Measurements from ENCODE around the gene UGCG.

UGCG gene

DNA sequence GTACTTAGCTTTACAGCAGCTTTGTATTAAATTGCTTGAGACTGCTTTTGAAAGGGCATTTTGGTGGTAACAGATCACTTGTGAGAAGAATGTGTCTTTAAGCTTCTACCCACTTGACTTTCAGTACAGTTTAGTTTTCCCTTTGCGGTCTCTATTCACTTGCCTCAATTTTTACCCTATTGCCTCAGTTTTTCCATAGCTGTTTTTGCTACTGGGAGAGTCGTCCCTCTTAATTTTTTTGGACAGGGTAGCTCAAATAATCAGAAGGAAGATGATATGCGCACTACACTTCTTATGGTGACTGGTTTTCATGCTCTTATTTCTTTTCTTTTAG lies 18.8 kb downstream of the UGCG start:
- TF ChIP-seq, protein P1, sequence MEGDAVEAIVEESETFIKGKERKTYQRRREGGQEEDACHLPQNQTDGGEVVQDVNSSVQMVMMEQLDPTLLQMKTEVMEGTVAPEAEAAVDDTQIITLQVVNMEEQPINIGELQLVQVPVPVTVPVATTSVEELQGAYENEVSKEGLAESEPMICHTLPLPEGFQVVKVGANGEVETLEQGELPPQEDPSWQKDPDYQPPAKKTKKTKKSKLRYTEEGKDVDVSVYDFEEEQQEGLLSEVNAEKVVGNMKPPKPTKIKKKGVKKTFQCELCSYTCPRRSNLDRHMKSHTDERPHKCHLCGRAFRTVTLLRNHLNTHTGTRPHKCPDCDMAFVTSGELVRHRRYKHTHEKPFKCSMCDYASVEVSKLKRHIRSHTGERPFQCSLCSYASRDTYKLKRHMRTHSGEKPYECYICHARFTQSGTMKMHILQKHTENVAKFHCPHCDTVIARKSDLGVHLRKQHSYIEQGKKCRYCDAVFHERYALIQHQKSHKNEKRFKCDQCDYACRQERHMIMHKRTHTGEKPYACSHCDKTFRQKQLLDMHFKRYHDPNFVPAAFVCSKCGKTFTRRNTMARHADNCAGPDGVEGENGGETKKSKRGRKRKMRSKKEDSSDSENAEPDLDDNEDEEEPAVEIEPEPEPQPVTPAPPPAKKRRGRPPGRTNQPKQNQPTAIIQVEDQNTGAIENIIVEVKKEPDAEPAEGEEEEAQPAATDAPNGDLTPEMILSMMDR (IDR thresholded peaks at IDR 0.05; ENCODE audit: low read depth, low read length, missing control alignments): no peak
- in situ Hi-C loops (cut with HindIII; ENCODE audit: low sequenced_read_pairs): no loop called here
- no peak overlapping the region for H3K4me3 ChIP-seq (ENCODE audit: low read depth, low read length)

DNA sequence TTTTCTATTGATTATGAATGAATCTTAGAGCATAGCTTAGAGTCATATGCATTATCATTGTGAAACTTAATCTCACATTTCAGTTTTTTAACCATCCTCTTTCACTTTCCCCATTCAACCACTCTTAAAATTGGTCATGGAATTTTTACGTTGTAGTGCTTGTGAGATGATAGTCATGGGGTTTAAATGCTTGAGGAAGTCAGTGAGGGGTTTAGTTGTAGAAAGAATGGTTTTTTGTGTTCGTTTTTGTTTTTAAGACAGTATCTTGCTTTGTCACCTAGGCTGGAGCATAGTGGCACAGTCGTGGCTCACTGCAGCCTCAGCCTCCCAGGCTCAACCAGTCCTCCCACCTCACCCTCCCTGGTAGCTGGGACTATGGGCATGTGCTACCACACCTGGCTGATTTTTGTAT lies 19.6 kb downstream of the UGCG start:
- no peak for DNase-seq (ENCODE audit: low read depth)
- in situ Hi-C loops (cut with HindIII; ENCODE audit: low sequenced_read_pairs): no loop called here
- H3K4me3 ChIP-seq (ENCODE audit: low read depth, low read length): no peak overlapping the region
- TF ChIP-seq, protein P1 (IDR thresholded peaks at IDR 0.05; ENCODE audit: low read depth, low read length, missing control alignments): no peak

More for the DNA sequence above, 18.8 kb downstream of the UGCG start:
- DNase-seq (ENCODE audit: low read depth): no peak

DNA sequence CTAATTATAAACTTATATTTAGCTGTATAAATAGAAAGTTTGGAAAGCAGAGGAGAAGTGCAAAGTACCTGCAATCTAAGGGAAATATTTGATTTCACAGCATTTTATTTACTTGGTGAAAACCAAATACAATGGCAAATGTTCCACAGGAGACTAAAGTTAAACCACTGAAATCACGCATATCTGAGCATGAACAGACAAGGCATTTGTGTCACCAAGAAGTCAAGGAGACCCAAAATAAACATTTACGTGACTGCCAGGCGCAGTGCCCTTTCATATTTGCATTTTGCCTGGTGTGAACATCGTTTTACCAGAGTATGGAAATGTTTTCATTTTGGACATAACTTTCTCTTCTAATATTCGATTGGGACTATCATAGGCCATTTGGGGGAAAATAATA lies 20.6 kb downstream of the UGCG start:
- in situ Hi-C loops (cut with HindIII; ENCODE audit: low sequenced_read_pairs): no loop called here
- DNase-seq (ENCODE audit: low read depth): no peak
- H3K4me3 ChIP-seq (ENCODE audit: low read depth, low read length): no peak overlapping the region
- TF ChIP-seq, protein P1 (IDR thresholded peaks at IDR 0.05; ENCODE audit: low read depth, low read length, missing control alignments): no peak

DNA sequence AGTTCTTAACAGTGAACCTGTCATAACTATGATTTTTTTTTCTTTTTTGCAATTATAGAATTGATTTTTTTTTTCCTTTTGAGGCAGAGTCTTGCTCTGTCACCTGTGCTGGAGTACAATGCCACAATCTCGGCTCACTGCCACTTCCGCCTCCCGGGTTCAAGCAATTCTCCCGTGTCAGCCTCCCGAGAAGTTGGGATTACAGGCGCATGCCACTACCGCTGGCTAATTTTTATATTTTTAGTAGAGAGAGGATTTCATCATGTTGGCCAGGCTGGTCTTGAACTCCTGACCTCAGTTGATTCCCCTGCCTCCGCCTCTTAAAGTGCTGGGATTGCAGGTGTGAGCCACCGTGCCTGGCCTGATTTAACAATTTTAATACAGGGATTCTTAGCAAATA lies 21.4 kb downstream of the UGCG start:
- H3K4me3 ChIP-seq (ENCODE audit: low read depth, low read length): no peak overlapping the region
- TF ChIP-seq, protein P1 (IDR thresholded peaks at IDR 0.05; ENCODE audit: low read depth, low read length, missing control alignments): no peak
- DNase-seq (ENCODE audit: low read depth): no peak
- in situ Hi-C loops (cut with HindIII; ENCODE audit: low sequenced_read_pairs): no loop called here

DNA sequence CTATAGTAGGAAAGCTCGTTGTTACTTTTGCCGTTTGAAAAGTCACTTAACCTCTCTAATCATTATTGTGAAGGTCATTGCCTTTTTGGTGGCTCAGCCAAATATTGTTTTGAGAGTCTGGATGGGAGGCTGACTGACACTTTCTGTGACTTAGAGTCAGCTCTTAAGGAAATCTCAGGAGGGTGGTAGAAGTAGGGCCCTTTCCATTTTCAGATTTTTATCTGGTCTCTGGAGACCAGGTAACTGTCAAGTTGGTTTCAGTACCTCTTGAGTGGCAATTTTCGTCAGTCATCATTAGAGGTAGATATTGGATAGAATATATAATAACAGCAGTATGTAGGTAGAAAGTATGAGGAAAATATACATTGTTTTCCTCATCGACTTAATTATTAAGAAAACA lies 23.3 kb downstream of the UGCG start:
- H3K4me3 ChIP-seq (ENCODE audit: low read depth, low read length): no peak overlapping the region
- DNase-seq (ENCODE audit: low read depth): no peak
- TF ChIP-seq, protein P1 (IDR thresholded peaks at IDR 0.05; ENCODE audit: low read depth, low read length, missing control alignments): no peak
- in situ Hi-C loops (cut with HindIII; ENCODE audit: low sequenced_read_pairs): no loop called here

DNA sequence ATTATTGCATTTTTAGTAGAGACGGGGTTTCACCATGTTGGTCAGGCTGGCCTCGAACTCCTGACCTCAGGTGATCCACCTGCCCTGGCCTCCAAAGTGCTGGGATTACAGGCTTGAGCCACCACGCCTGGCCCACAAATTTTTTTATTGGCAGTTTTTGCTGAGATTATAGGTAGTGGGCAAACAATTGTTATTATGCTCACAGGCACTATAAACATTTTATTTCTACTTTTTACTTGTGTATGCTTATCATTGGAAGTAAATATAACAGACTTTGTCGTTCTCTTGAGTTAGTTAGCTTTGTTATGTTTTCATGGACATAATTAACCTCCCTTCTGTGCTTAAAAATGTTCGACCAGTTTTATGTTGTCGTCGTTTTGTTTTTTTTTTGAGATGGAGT lies 23.9 kb downstream of the UGCG start:
- no peak for DNase-seq (ENCODE audit: low read depth)
- H3K4me3 ChIP-seq (ENCODE audit: low read depth, low read length): no peak overlapping the region
- TF ChIP-seq, protein P1 (IDR thresholded peaks at IDR 0.05; ENCODE audit: low read depth, low read length, missing control alignments): no peak
- in situ Hi-C loops (cut with HindIII; ENCODE audit: low sequenced_read_pairs): no loop called here
